ENCODE results near the gene STRIP2.
"Not testable (repeated sequence)": the region's sequence is repeated elsewhere in the genome, so short reads cannot be mapped to it uniquely, and the experiment has no call there.

Gene STRIP2

GRCh38 chr7:129447445-129447844, 13.2 kb downstream of the STRIP2 start:
- H3K4me1 ChIP-seq (ENCODE audit: insufficient read depth, low read length); H3K27ac ChIP-seq (ENCODE audit: low read length); ATAC-seq (ENCODE audit: insufficient read depth, low read depth); H3K79me2 ChIP-seq (ENCODE audit: insufficient read depth, low read length); H4K20me1 ChIP-seq (ENCODE audit: insufficient read depth, low read length); DNase-seq; H3K9me3 ChIP-seq (ENCODE audit: insufficient read depth, low read length, severe bottlenecking); H2AFZ ChIP-seq (ENCODE audit: low read depth, low read length); H3K4me3 ChIP-seq (ENCODE audit: low read depth in 1 of 2, low read length in 2 of 2); H3K27me3 ChIP-seq (ENCODE audit: insufficient read depth, low read length, poor library complexity); H3K4me2 ChIP-seq (ENCODE audit: insufficient read depth, low read length); H3K9ac ChIP-seq (ENCODE audit: low read depth, low read length): not testable (repeated sequence)
- peaks cover 15% of the 10 kb centered on the region for H3K36me3 ChIP-seq (ENCODE audit: insufficient read depth, low read length)

- H3K27ac ChIP-seq (ENCODE audit: low read length); H3K4me2 ChIP-seq (ENCODE audit: insufficient read depth, low read length); H3K79me2 ChIP-seq (ENCODE audit: insufficient read depth, low read length); H4K20me1 ChIP-seq (ENCODE audit: insufficient read depth, low read length); H3K4me3 ChIP-seq (ENCODE audit: low read depth in 1 of 2, low read length in 2 of 2); DNase-seq; H3K27me3 ChIP-seq (ENCODE audit: insufficient read depth, low read length, poor library complexity); H2AFZ ChIP-seq (ENCODE audit: low read depth, low read length); H3K9me3 ChIP-seq (ENCODE audit: insufficient read depth, low read length, severe bottlenecking); H3K9ac ChIP-seq (ENCODE audit: low read depth, low read length); H3K4me1 ChIP-seq (ENCODE audit: insufficient read depth, low read length); ATAC-seq (ENCODE audit: insufficient read depth, low read depth): not testable (repeated sequence)
- peaks cover 19% of the 10 kb centered on the region for H3K36me3 ChIP-seq (ENCODE audit: insufficient read depth, low read length)
These were observed 14.4 kb downstream of the STRIP2 start for GRCh38 chr7:129448608-129449007.

- H3K79me2 ChIP-seq (ENCODE audit: insufficient read depth, low read length), result no peaks in the 10 kb centered on the region
- no peak overlapping the region for H3K9ac ChIP-seq (ENCODE audit: low read depth, low read length)
- H3K27ac ChIP-seq (ENCODE audit: low read length), result no peak overlapping the region
- no peak overlapping the region for H3K4me2 ChIP-seq (ENCODE audit: insufficient read depth, low read length)
- no peaks in the 10 kb centered on the region for H3K27me3 ChIP-seq (ENCODE audit: insufficient read depth, low read length, poor library complexity)
- H3K4me1 ChIP-seq (ENCODE audit: insufficient read depth, low read length), result no peaks in the 10 kb centered on the region
- H3K4me3 ChIP-seq (ENCODE audit: low read depth in 1 of 2, low read length in 2 of 2), result no peak overlapping the region
- ATAC-seq (ENCODE audit: insufficient read depth, low read depth) (no peak), DNase-seq (no peak)
- H4K20me1 ChIP-seq (ENCODE audit: insufficient read depth, low read length), result no peaks in the 10 kb centered on the region
- peaks cover 24% of the 10 kb centered on the region for H3K36me3 ChIP-seq (ENCODE audit: insufficient read depth, low read length)
- H2AFZ ChIP-seq (ENCODE audit: low read depth, low read length), result no peak overlapping the region
- TF ChIP-seq, protein P1, sequence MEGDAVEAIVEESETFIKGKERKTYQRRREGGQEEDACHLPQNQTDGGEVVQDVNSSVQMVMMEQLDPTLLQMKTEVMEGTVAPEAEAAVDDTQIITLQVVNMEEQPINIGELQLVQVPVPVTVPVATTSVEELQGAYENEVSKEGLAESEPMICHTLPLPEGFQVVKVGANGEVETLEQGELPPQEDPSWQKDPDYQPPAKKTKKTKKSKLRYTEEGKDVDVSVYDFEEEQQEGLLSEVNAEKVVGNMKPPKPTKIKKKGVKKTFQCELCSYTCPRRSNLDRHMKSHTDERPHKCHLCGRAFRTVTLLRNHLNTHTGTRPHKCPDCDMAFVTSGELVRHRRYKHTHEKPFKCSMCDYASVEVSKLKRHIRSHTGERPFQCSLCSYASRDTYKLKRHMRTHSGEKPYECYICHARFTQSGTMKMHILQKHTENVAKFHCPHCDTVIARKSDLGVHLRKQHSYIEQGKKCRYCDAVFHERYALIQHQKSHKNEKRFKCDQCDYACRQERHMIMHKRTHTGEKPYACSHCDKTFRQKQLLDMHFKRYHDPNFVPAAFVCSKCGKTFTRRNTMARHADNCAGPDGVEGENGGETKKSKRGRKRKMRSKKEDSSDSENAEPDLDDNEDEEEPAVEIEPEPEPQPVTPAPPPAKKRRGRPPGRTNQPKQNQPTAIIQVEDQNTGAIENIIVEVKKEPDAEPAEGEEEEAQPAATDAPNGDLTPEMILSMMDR (IDR thresholded peaks at IDR 0.05; ENCODE audit: borderline replicate concordance, extremely low read depth, low read length, poor library complexity, severe bottlenecking), result no peak
- no peaks in the 10 kb centered on the region for H3K9me3 ChIP-seq (ENCODE audit: insufficient read depth, low read length, severe bottlenecking)
These were observed 16.1 kb downstream of the STRIP2 start for GRCh38 chr7:129450295-129450694.

DNA sequence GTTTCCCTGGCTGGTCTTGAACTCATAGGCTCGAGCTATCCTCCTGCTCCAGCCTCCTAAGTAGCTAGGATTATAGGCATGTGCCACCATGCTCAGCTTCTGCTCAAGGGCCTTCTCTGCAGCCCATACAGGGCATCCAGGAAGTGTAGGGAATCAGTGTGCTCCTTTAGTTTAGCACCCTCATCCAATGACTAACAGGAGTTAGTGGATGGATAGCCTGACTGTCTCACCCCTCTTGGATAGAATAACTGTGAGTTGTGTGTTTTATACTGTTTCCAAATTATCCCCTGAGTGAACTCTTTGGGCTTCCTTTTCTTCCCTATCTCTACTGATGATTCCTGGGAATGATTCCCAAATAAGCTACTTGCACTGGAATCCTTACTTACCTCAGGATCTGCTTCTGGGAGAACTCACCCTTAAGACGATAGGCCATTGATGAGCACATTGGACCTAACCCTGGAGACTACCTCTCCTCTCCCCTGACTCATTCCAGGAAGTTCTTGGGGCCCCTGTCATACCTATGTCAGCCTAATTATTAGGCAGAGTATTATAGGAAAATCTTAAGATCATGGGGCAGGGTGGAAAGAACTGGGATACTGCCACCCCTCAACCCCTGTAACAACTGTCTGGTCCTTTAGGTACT, 18.5 kb downstream of the STRIP2 start:
- H3K9me3 ChIP-seq (ENCODE audit: insufficient read depth, low read length, severe bottlenecking), result no peaks in the 10 kb centered on the region

More for the DNA sequence above, 18.5 kb downstream of the STRIP2 start:
- Histone ChIP-seq H3K27ac (ENCODE audit: low read length) (no peak overlapping the region), H2AFZ (ENCODE audit: low read depth, low read length) (no peak overlapping the region), H3K27me3 (ENCODE audit: insufficient read depth, low read length, poor library complexity) (no peaks in the 10 kb centered on the region), H3K4me2 (ENCODE audit: insufficient read depth, low read length) (no peak overlapping the region), H3K79me2 (ENCODE audit: insufficient read depth, low read length) (no peaks in the 10 kb centered on the region), H3K4me1 (ENCODE audit: insufficient read depth, low read length) (no peaks in the 10 kb centered on the region), H3K36me3 (ENCODE audit: insufficient read depth, low read length) (peaks cover 29% of the 10 kb centered on the region), H3K4me3 (ENCODE audit: low read depth in 1 of 2, low read length in 2 of 2) (no peak overlapping the region), H3K9ac (ENCODE audit: low read depth, low read length) (no peak overlapping the region), H4K20me1 (ENCODE audit: insufficient read depth, low read length) (no peaks in the 10 kb centered on the region)
- TF ChIP-seq EZH2 (IDR thresholded peaks at IDR 0.05; ENCODE audit: borderline replicate concordance, low read depth, low read length, severe bottlenecking), result no peak
- TF ChIP-seq, protein P1 (IDR thresholded peaks at IDR 0.05; ENCODE audit: borderline replicate concordance, extremely low read depth, low read length, poor library complexity, severe bottlenecking), result no peak
- ATAC-seq (ENCODE audit: insufficient read depth, low read depth) (no peak), DNase-seq (no peak)
